Endothelial cell of umbilical vein (primary cell): Measurements from ENCODE around the gene AFG1L. TPM values are rescaled to one million over a fixed set of nuclear protein-coding genes. Genes with fewer than 3 reads are reported as not detected.

Experiments used
- BruUV-seq: library from RNA; stranded (reverse); fragments of 400-500 nt; replicated peaks from 2 replicates; lab custom pipeline; 2021; lab: Mats Ljungman, UMichigan
- CTCF ChIA-PET: fragments of 300-600, 350-600 bp; sonication (Branson Sonifier 250); formaldehyde crosslinking; loops from one replicate; lab custom pipeline; 2021; ENCODE audit warnings: antibody characterized with exemption, inconsistent platforms; lab: Charles Lee
- POLR2A ChIA-PET: fragments of 300-600, 350-600 bp; sonication (Branson Sonifier 250); formaldehyde crosslinking; loops from one replicate; lab custom pipeline; 2021; ENCODE audit warnings: antibody characterized with exemption, inconsistent platforms; lab: Charles Lee
- DNase-seq: peaks from one replicate; pipeline ENCODE4 v3.0.0-alpha.2; 2011; ENCODE audit warnings: low read depth, low spot score
- FAIRE-seq: peaks from 2 replicates; lab custom pipeline; 2011; peaks lifted over from hg19 to GRCh38; lab: Jason Lieb, UNC
- H2AFZ ChIP-seq: 2 replicates; pipeline ENCODE4 v1.6.0; 2012; ENCODE audit warnings: low read depth, low read length, control low read depth, inconsistent platforms
- H3K27ac ChIP-seq: 2 replicates; pipeline ENCODE4 v1.5.1; 2011; ENCODE audit warnings: low read depth, mild to moderate bottlenecking, control low read depth, low read length, moderate library complexity; ENCODE audit not compliant: insufficient read depth
- H3K27me3 ChIP-seq, 2 experiments: 2 replicates each; pipeline versions ENCODE4 v1.6.0 to v1.6.1; 2011; ENCODE audit warnings: low read length in 2 of 2, mixed read lengths in 1 of 2; ENCODE audit not compliant: control insufficient read depth in 2 of 2, insufficient read depth in 2 of 2
- H3K36me3 ChIP-seq, 2 experiments: 2 replicates in 1 of 2; 3 replicates in 1 of 2; pipeline ENCODE4 v1.5.1; 2011; ENCODE audit warnings: low read length in 2 of 2, mild to moderate bottlenecking in 1 of 2, moderate library complexity in 1 of 2; ENCODE audit not compliant: control insufficient read depth in 2 of 2, insufficient read depth in 2 of 2; ENCODE audit errors: extremely low read depth in 1 of 2
- H3K4me1 ChIP-seq: 3 replicates; pipeline ENCODE4 v1.5.1; 2011; ENCODE audit warnings: mild to moderate bottlenecking, low read length; ENCODE audit not compliant: control insufficient read depth, insufficient read depth; ENCODE audit errors: extremely low read depth
- H3K4me2 ChIP-seq: 2 replicates; pipeline ENCODE4 v1.6.1; 2011; ENCODE audit warnings: low read length, control low read depth, mixed read lengths; ENCODE audit not compliant: insufficient read depth
- H3K4me3 ChIP-seq, 3 experiments: fragments of 200-600 bp in 1 of 3; sonication (generic), shearing (Covaris generic) in 1 of 3; replicated peaks in 1 of 3; 2 replicates each; pipeline ENCODE4 v1.5.1; 2011 to 2016; ENCODE audit warnings: control low read depth in 3 of 3, low read length in 3 of 3, mild to moderate bottlenecking in 2 of 3, inconsistent platforms in 1 of 3, low read depth in 1 of 3, moderate library complexity in 1 of 3; ENCODE audit not compliant: insufficient read depth in 1 of 3
- H3K79me2 ChIP-seq: 2 replicates; pipeline ENCODE4 v1.6.0; 2012; ENCODE audit warnings: low read length, inconsistent platforms; ENCODE audit not compliant: control insufficient read depth, insufficient read depth
- H3K9ac ChIP-seq: replicated peaks from 2 replicates; pipeline ENCODE3; 2011; ENCODE audit warnings: low read length, control low read depth; ENCODE audit not compliant: insufficient read depth; ENCODE audit errors: extremely low read depth
- H3K9me1 ChIP-seq: replicated peaks from 3 replicates; pipeline ENCODE4 v1.6.0; 2011; ENCODE audit warnings: mild to moderate bottlenecking, low read length; ENCODE audit not compliant: control insufficient read depth, insufficient read depth; ENCODE audit errors: extremely low read depth
- H3K9me3 ChIP-seq: replicated peaks from 2 replicates; pipeline ENCODE4 v1.5.1; 2012; ENCODE audit warnings: low read length, inconsistent platforms; ENCODE audit not compliant: control insufficient read depth, insufficient read depth
- H4K20me1 ChIP-seq: replicated peaks from 2 replicates; pipeline ENCODE3; 2011; ENCODE audit warnings: mild to moderate bottlenecking, low read length; ENCODE audit not compliant: control insufficient read depth, insufficient read depth; ENCODE audit errors: extremely low read depth
- CTCF ChIP-seq, 2 donors: IDR thresholded peaks; 1 replicate in 1 of 2; 2 replicates in 1 of 2; pipeline ENCODE4 v1.5.1; 2011; ENCODE audit warnings: low read length in 2 of 2, mild to moderate bottlenecking in 2 of 2, moderate library complexity in 2 of 2, control low read depth in 1 of 2, inconsistent platforms in 1 of 2, low read depth in 1 of 2; ENCODE audit not compliant: insufficient read depth in 1 of 2; ENCODE audit errors: extremely low read depth in 1 of 2
- EZH2 ChIP-seq: IDR thresholded peaks from 2 replicates; pipeline ENCODE4 v1.6.1; 2012; ENCODE audit warnings: borderline replicate concordance, low read depth, mild to moderate bottlenecking, moderate library complexity, low read length, inconsistent platforms; ENCODE audit not compliant: severe bottlenecking
- FOS ChIP-seq: IDR thresholded peaks from 2 replicates; pipeline ENCODE4 v1.6.1; 2011; ENCODE audit warnings: mild to moderate bottlenecking, low read length, moderate library complexity, borderline replicate concordance; ENCODE audit not compliant: insufficient read depth
- GATA2 ChIP-seq: IDR thresholded peaks from 2 replicates; pipeline ENCODE4 v1.7.0; 2011; ENCODE audit warnings: low read depth, mild to moderate bottlenecking, moderate library complexity, mixed read lengths, low read length; ENCODE audit not compliant: insufficient read length, insufficient read depth
- JUN ChIP-seq: IDR thresholded peaks from 2 replicates; pipeline ENCODE4 v1.6.1; 2011; ENCODE audit warnings: borderline replicate concordance, low read depth; ENCODE audit not compliant: insufficient read length, insufficient read depth
- MAX ChIP-seq: IDR thresholded peaks from 2 replicates; pipeline ENCODE4 v1.6.1; 2011; ENCODE audit not compliant: insufficient read depth, insufficient read length
- MYC ChIP-seq: IDR thresholded peaks from one replicate; pipeline ENCODE4 v1.6.1; 2011; ENCODE audit warnings: mild to moderate bottlenecking, low read depth, low read length
- POLR2A ChIP-seq: IDR thresholded peaks from 2 replicates; pipeline ENCODE4 v1.6.1; 2012; ENCODE audit warnings: low read depth, mild to moderate bottlenecking, control low read depth, low read length
- POLR2AphosphoS5 ChIP-seq: IDR thresholded peaks from 2 replicates; pipeline ENCODE4 v1.6.1; 2012; ENCODE audit warnings: low read depth, mild to moderate bottlenecking, control low read depth, low read length, moderate library complexity; ENCODE audit not compliant: insufficient read depth
- dilution Hi-C: fragments of 300-500 bp; cut with MboI; formaldehyde crosslinking; loops from one replicate; pipeline ENCODE4 v1.15.0; 2019; ENCODE audit warnings: low sequenced_read_pairs; ENCODE audit not compliant: extremely low pct_ligation_motif_present
- intact Hi-C: fragments of 100-400 bp; cut with micrococcal nuclease; formaldehyde crosslinking; loops from one replicate; pipeline ENCODE4 v1.10.0; 2022
- polyA plus RNA-seq, 4 experiments: library from polyadenylated mRNA; depleted of rRNA in 3 of 4; stranded (reverse) in 3 of 4; unstranded in 1 of 4; fragments of >200 nt; gene quantifications; 2 replicates each; pipeline versions ENCODE4 v1.2.1 to v1.2.3, GENCODE V29; 2011 to 2012; ENCODE audit warnings: missing spikeins in 1 of 4
- total RNA-seq: library from RNA; stranded (reverse); gene quantifications from 2 replicates; pipeline ENCODE4 v1.2.3, GENCODE V29; 2021

Gene AFG1L
- total and polyA plus RNA-seq, 2 donors (not counting 3 experiments of a cell fraction or from before 2014, with no cell fraction given): 1.0 to 6.2 TPM

- Histone ChIP-seq H3K9ac (peak overlapping the region; percentile 79), H3K4me3 (peak overlapping the region; percentile 81 to 95 (median 85)), H3K4me1 (peaks cover 19% of the 10 kb centered on the region), H3K36me3 (no peaks in the 10 kb centered on the region), H3K27me3 (no peaks in the 10 kb centered on the region), H2AFZ (peak overlapping the region; percentile 88), H4K20me1 (no peaks in the 10 kb centered on the region), H3K79me2 (peaks cover 44% of the 10 kb centered on the region), H3K9me3 (no peaks in the 10 kb centered on the region), H3K4me2 (peak overlapping the region; percentile 82), H3K27ac (peak overlapping the region; percentile 59), H3K9me1 (no peaks in the 10 kb centered on the region)
- intact Hi-C loops (loop anchor here (5.0 kb wide), 1 partner anchor 103 kb away; no protein-coding TSS in a partner anchor), dilution Hi-C loops (no loop called here)
- CTCF ChIA-PET: interaction anchor here (1.0 to 8.4 kb wide), 9 partner anchors 12 to 264 kb away, joined by 3 to 95 read pairs (median 4); no protein-coding TSS in a partner anchor
- TSS peak; percentile 28 for BruUV-seq
- no peak for FAIRE-seq
- DNase-seq: peak; percentile 59
- no peak for TF ChIP-seq JUN
- TF ChIP-seq MAX: no peak
- TF ChIP-seq FOS: no peak
- TF ChIP-seq MYC: no peak
- TF ChIP-seq EZH2: no peak
- no peak for TF ChIP-seq POLR2AphosphoS5
- TF ChIP-seq POLR2A: no peak
- no peak for TF ChIP-seq CTCF (IDR thresholded peaks at IDR 0.05; ENCODE audit: extremely low read depth in 1 of 2, insufficient read depth in 1 of 2, low read depth in 1 of 2, low read length in 2 of 2)
- no peak for TF ChIP-seq GATA2
- POLR2A ChIA-PET: interaction anchor here (0.8 to 1.3 kb wide), 4 partner anchors 9 to 193 kb away, joined by 3 to 7 read pairs (median 4); partner anchors contain the start of gene AFG1L
Observed at GRCh38 chr6:108260126-108260808, 34.6 kb upstream of the AFG1L start.
